Measurements from ENCODE around the gene SEC14L2.
"Not testable (repeated sequence)": the region's sequence is repeated elsewhere in the genome, so short reads cannot be mapped to it uniquely, and the experiment has no call there.

The SEC14L2 gene

GRCh38 chr22:30460555-30460954 is 63.7 kb downstream of the SEC14L2 start:
- not testable (repeated sequence) for DNase-seq

- no peak for DNase-seq
Measured at GRCh38 chr22:30469165-30469564, 72.3 kb downstream of the SEC14L2 start.

- DNase-seq = no peak
Measured at GRCh38 chr22:30470655-30471054, 73.8 kb downstream of the SEC14L2 start.

GRCh38 chr22:30471616-30472318 is 74.9 kb downstream of the SEC14L2 start, which contains the start of gene SEC14L3:
Gene SEC14L3 (minus strand): TSS chr22:30472017. CDS start chr22:30471958, 59 bp downstream.
- no peak for DNase-seq

DNA sequence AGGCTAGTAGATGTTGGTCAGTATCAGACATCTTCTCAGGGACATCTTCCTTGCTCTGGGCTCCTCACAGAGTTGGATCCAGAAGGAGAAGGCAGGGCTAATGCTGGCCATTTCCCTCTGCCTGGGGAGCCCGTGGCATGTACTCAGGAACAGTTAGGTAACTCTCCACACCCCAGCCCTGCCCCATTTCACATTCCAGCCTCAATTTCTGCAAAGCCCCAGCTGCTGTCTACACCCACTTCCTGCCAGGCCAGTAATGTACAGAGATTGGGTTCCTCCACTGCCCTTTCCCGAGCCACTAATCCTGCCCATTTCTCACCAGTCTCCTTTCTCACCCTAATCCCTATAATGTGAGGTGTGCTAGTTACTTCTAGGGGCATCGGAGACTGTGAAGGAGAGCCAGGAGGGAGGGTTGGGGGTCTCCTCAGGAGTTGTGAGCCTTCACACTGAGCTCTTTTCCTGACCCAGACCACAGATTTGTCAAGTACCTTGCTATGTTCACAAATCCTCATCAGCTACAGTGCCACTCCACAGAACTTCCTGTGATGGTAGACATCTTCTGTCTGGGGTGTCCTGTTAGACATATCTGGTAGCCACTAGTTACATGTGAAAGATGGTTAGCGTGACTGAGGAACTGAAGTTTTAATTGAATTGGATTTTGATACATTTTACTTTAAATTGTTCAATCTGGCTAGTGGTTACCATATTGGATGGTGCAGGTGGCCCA is 76.3 kb downstream of the SEC14L2 start:
- DNase-seq = no peak

- DNase-seq = no peak
Measured at GRCh38 chr22:30474121-30474520, 77.3 kb downstream of the SEC14L2 start.

Data from activated CD8-positive, alpha-beta memory T cell treated with anti-CD3 and anti-CD28 coated beads, Interleukin-2, amount 50 U/mL, for 48 hours (primary cell).